Measurements from ENCODE around the gene NFAM1.

DNA sequence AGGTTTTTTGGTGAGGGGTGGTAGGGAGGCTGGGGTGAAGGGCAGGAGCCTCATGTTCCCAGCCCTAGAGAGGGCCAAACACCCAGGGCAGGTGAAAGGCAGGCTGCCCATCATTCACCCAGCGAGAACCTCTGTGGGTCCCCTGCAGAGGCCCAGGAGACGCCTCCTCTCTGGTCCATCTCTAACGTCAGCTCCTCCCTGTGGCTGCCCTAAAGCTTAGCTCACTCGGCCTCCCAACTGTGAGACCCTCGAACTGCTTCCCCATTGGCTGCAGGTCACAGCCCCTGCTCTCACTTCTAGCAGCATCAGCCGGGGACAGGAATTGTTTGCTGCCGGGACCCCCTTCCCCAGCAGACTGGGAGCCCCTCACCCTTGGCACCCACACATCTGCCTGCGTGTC lies 615 bp upstream of the NFAM1 start:
- no peak for TF ChIP-seq POLR2AphosphoS5 (IDR thresholded peaks at IDR 0.05; ENCODE audit: low read depth, low read length)
- TF ChIP-seq POLR2A (IDR thresholded peaks at IDR 0.05; ENCODE audit: low read depth, low read length) = no peak
- no peak for TF ChIP-seq TAF1 (IDR thresholded peaks at IDR 0.05; ENCODE audit: borderline replicate concordance, low read depth, low read length)
